ENCODE results near the gene STIM2.

DNA sequence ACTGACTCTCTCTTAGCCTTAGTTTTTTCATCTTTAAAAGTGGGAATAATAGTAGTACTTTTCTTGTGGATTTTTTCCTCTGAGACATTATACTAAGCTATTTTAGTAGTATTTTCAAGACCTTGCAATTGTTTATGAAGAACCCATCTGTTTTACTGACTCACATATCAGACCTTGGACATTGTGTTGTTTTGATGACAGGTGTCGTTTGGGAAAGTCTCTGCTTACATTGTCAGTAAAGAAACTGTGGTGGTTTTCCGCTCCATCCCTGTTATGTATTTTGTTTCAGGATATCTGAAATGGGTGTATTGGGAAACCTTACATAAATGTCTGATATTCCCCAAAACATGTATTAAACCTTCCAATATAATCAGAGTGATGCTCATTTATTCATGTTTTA lies 92.2 kb downstream of the STIM2 start:
- TF ChIP-seq, protein P1, sequence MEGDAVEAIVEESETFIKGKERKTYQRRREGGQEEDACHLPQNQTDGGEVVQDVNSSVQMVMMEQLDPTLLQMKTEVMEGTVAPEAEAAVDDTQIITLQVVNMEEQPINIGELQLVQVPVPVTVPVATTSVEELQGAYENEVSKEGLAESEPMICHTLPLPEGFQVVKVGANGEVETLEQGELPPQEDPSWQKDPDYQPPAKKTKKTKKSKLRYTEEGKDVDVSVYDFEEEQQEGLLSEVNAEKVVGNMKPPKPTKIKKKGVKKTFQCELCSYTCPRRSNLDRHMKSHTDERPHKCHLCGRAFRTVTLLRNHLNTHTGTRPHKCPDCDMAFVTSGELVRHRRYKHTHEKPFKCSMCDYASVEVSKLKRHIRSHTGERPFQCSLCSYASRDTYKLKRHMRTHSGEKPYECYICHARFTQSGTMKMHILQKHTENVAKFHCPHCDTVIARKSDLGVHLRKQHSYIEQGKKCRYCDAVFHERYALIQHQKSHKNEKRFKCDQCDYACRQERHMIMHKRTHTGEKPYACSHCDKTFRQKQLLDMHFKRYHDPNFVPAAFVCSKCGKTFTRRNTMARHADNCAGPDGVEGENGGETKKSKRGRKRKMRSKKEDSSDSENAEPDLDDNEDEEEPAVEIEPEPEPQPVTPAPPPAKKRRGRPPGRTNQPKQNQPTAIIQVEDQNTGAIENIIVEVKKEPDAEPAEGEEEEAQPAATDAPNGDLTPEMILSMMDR (conservative IDR thresholded peaks at IDR 0.05; ENCODE audit: low read depth, low read length): no peak
- no peak for TF ChIP-seq EZH2phosphoT487 (IDR thresholded peaks at IDR 0.05; ENCODE audit: borderline replicate concordance, low read length)

Data from PC-3 (cell line).